ENCODE data around the gene RAB1A. TPM values are rescaled to one million over a fixed set of nuclear protein-coding genes. Genes with fewer than 3 reads are reported as not detected.

The RAB1A gene
- total RNA-seq, 1 donor from 2014 or later = 46.4 TPM

DNA sequence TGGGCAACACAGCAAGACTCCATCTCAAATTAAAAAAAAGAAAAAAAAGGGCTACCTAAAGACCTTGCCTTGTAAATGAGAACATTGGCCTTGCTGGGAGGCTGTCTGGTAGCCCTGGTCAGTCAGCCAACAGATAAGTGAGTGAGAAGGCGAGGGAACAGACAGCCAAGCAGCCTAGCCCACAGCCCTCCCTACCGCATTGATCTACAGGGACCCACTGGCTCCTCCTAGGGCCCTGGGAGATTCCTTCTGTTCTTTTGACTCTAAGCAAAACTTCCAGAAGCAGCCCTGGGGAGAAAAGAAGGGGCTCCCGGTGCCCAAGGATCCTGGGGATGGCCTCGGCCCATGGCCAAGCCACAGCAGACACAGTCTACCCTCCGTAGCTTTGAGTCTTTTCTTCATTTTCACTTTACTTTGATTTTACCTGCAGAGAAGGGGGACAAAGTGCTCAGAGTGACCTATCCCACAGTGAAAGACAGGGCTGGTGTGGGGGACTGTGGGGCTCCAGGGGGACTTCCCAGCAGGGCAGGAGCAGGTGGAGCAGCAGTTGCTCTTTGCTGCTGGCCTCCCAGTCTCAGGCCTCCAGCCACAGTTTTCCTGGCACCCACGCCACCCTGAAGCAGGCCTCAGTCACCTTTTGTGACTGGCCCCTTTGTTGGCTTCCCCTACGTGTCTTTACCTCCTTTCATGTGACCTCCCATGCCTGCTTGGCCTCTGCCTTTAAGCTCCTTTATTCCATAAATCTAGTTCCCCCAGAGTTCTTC lies 68.6 kb downstream of the RAB1A start:
- CTCF ChIA-PET = interaction anchor here (1.3 kb wide), 1 partner anchor 108 kb away, joined by 5 read pairs; no protein-coding TSS in a partner anchor
- no peak overlapping the region for H3K4me3 Mint-ChIP-seq
- no peak overlapping the region for H3K27ac Mint-ChIP-seq

DNA sequence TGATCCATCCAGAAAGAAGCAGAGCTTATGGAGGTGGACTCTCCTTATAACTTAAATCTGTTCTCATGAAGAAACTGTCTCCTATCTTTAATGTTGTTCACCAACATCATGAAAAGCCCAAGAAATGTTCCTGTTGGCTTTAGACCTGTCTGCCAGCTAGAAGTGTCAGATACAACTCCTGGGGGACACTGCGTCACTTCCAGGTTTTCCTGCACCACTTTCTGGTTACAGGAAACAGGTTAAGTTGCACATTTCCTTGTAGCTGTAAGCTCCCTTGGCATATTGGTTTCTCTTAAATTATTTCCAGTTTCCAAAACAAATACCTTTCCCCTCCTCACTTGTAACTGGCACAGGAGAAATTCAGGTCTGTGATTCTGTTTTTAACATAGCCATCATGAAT lies 70.8 kb downstream of the RAB1A start:
- POLR2A ChIA-PET = interaction anchor here (0.7 to 5.9 kb wide), 5 partner anchors 13 to 308 kb away, joined by 4 to 50 read pairs (median 4); partner anchors contain the start of genes ACTR2 and RAB1A
- Mint-ChIP-seq H3K36me3 (ENCODE audit: low read depth) (peaks cover 4% of the 10 kb centered on the region), H3K9me3 (no peaks in the 10 kb centered on the region), H3K4me1 (peaks cover 56% of the 10 kb centered on the region), H3K27me3 (no peaks in the 10 kb centered on the region), H3K4me3 (no peak overlapping the region), H3K27ac (no peak overlapping the region)
- CTCF ChIA-PET = interaction anchor here (1.1 kb wide), 1 partner anchor 110 kb away, joined by 3 read pairs; no protein-coding TSS in a partner anchor
- TF ChIP-seq, protein P1, sequence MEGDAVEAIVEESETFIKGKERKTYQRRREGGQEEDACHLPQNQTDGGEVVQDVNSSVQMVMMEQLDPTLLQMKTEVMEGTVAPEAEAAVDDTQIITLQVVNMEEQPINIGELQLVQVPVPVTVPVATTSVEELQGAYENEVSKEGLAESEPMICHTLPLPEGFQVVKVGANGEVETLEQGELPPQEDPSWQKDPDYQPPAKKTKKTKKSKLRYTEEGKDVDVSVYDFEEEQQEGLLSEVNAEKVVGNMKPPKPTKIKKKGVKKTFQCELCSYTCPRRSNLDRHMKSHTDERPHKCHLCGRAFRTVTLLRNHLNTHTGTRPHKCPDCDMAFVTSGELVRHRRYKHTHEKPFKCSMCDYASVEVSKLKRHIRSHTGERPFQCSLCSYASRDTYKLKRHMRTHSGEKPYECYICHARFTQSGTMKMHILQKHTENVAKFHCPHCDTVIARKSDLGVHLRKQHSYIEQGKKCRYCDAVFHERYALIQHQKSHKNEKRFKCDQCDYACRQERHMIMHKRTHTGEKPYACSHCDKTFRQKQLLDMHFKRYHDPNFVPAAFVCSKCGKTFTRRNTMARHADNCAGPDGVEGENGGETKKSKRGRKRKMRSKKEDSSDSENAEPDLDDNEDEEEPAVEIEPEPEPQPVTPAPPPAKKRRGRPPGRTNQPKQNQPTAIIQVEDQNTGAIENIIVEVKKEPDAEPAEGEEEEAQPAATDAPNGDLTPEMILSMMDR (IDR thresholded peaks at IDR 0.05) = no peak
- intact Hi-C loops (cut with micrococcal nuclease) = loop anchor here (10.0 kb wide), 1 partner anchor 1474 kb away; the partner anchor contains the start of genes MDH1 and WDPCP
- no peak for ATAC-seq (ENCODE audit: low read depth)
- DNase-seq = no peak

More for the DNA sequence above, 68.6 kb downstream of the RAB1A start:
- POLR2A ChIA-PET = no interaction called here
- ATAC-seq (ENCODE audit: low read depth) (no peak), DNase-seq (no peak)
- Mint-ChIP-seq H3K9me3 (no peaks in the 10 kb centered on the region), H3K4me1 (peaks cover 51% of the 10 kb centered on the region), H3K36me3 (ENCODE audit: low read depth) (no peaks in the 10 kb centered on the region), H3K27me3 (no peaks in the 10 kb centered on the region)
- TF ChIP-seq, protein P1 (IDR thresholded peaks at IDR 0.05) = no peak
- intact Hi-C loops (cut with micrococcal nuclease) = no loop called here

DNA sequence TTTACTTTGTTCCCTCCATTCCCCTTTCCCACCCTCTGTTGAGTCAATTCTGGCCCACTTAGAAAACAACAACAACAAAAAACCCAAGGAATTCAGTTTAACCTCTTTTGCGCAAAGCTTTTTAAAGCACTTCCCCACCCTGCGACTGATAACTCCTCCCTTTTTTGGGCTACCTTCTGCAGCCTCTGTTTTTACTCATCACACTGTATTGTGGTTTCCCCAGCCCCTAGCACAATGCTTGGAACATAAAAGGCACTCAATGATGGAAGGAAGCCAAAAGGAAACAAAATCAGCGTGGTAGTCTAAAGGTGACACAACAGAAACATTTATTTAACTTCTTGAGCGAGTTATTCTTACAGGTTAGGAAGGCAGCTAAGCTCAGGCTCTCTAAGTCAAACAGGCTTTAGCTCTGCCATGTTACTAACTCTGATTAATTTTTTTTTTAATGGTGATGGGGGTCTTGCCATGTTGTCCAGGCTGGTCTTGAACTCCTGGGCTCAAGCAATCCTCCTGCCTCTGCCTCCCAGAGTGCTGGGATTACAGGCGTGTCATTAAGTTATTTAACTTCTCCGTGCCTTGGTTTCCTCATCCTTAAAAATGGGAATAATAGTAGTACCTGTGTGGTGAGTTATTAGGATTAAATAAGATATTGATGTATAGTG lies 72.4 kb downstream of the RAB1A start:
- peaks cover 4% of the 10 kb centered on the region for H3K36me3 Mint-ChIP-seq (ENCODE audit: low read depth)
- DNase-seq = no peak

DNA sequence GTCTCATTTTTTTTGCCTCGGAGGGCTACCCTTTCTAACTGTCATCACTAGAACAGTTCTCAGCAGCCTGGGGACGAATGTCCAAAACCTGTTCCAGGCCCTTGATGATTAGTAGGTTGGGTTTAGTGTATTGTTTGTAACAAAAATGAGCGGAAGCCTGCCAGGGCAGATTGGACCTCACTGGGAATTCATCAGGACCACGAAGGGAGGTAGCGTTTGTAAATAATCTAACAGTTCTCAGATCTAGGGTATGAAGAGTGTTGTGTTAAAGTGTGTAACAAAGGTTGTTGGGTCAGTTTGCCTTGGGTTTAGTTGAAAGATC lies 72.9 kb downstream of the RAB1A start:
- H3K36me3 Mint-ChIP-seq (ENCODE audit: low read depth) = peaks cover 4% of the 10 kb centered on the region
- ChIA-PET CTCF (interaction anchor here (0.6 to 1.5 kb wide), 2 partner anchors 130 to 158 kb away, joined by 3 to 4 read pairs; no protein-coding TSS in a partner anchor), POLR2A (interaction anchor here (0.5 to 5.9 kb wide), 11 partner anchors 8 to 533 kb away, joined by 3 to 50 read pairs (median 9); partner anchors contain the start of genes ACTR2, AFTPH and RAB1A)
- DNase-seq (no peak), ATAC-seq (ENCODE audit: low read depth) (no peak)
- intact Hi-C loops (cut with micrococcal nuclease) = loop anchor here (2.0 to 10.0 kb wide), 2 partner anchors 374 to 1472 kb away; partner anchors contain the start of genes MDH1 and WDPCP
- TF ChIP-seq, protein P1 (IDR thresholded peaks at IDR 0.05) = no peak
- no peaks in the 10 kb centered on the region for H3K27me3 Mint-ChIP-seq
- no peaks in the 10 kb centered on the region for H3K9me3 Mint-ChIP-seq
- peaks cover 70% of the 10 kb centered on the region for H3K4me1 Mint-ChIP-seq
- peak overlapping the region; percentile 97 for H3K4me3 Mint-ChIP-seq
- H3K27ac Mint-ChIP-seq = peak overlapping the region; percentile 64

More for the DNA sequence above, 72.4 kb downstream of the RAB1A start:
- ATAC-seq (ENCODE audit: low read depth) = peak; percentile 10
- ChIA-PET CTCF (no interaction called here), POLR2A (interaction anchor here (0.5 to 5.9 kb wide), 7 partner anchors 24 to 533 kb away, joined by 3 to 50 read pairs (median 9); partner anchors contain the start of genes ACTR2, AFTPH and RAB1A)
- Mint-ChIP-seq H3K27me3 (no peaks in the 10 kb centered on the region), H3K4me3 (peak overlapping the region; percentile 97), H3K9me3 (no peaks in the 10 kb centered on the region), H3K27ac (peak overlapping the region; percentile 64), H3K4me1 (peaks cover 65% of the 10 kb centered on the region)
- TF ChIP-seq, protein P1 (IDR thresholded peaks at IDR 0.05) = no peak
- intact Hi-C loops (cut with micrococcal nuclease) = loop anchor here (2.0 to 10.0 kb wide), 2 partner anchors 373 to 1473 kb away; partner anchors contain the start of genes MDH1 and WDPCP
